Measurements from ENCODE around the gene DNMT1. TPM values are rescaled to one million over a fixed set of nuclear protein-coding genes. Genes with fewer than 3 reads are reported as not detected.

The DNMT1 gene
- total RNA-seq, 1 experiment from 2014 or later, result 210 TPM

DNA sequence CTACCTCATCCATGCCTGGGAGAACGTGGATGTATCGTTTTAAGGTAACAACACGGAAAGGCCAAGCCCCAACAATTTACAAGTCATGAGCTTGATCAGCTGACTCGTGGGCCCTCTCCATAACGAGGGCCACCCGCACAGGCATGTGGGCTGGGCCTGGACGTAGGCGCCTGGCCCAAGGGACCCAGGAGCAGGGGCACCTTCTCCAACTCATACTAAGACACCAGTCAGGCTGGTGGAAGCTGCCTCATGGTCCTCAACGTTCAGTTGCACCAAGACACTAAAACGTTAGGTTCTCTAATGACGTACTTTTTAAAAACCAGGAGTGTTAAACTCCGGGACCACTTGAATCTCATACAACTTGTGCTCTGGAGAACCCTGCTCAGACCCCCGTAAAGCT is 53.3 kb downstream of the DNMT1 start (continued):
- TF ChIP-seq, protein P1, sequence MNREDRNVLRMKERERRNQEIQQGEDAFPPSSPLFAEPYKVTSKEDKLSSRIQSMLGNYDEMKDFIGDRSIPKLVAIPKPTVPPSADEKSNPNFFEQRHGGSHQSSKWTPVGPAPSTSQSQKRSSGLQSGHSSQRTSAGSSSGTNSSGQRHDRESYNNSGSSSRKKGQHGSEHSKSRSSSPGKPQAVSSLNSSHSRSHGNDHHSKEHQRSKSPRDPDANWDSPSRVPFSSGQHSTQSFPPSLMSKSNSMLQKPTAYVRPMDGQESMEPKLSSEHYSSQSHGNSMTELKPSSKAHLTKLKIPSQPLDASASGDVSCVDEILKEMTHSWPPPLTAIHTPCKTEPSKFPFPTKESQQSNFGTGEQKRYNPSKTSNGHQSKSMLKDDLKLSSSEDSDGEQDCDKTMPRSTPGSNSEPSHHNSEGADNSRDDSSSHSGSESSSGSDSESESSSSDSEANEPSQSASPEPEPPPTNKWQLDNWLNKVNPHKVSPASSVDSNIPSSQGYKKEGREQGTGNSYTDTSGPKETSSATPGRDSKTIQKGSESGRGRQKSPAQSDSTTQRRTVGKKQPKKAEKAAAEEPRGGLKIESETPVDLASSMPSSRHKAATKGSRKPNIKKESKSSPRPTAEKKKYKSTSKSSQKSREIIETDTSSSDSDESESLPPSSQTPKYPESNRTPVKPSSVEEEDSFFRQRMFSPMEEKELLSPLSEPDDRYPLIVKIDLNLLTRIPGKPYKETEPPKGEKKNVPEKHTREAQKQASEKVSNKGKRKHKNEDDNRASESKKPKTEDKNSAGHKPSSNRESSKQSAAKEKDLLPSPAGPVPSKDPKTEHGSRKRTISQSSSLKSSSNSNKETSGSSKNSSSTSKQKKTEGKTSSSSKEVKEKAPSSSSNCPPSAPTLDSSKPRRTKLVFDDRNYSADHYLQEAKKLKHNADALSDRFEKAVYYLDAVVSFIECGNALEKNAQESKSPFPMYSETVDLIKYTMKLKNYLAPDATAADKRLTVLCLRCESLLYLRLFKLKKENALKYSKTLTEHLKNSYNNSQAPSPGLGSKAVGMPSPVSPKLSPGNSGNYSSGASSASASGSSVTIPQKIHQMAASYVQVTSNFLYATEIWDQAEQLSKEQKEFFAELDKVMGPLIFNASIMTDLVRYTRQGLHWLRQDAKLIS (CRISPR knock-in tag; IDR thresholded peaks at IDR 0.05; ENCODE audit: borderline replicate concordance), result no peak
- no peak for TF ChIP-seq OVOL2 (CRISPR knock-in tag; IDR thresholded peaks at IDR 0.05; ENCODE audit: borderline replicate concordance)
- TF ChIP-seq, protein P2, sequence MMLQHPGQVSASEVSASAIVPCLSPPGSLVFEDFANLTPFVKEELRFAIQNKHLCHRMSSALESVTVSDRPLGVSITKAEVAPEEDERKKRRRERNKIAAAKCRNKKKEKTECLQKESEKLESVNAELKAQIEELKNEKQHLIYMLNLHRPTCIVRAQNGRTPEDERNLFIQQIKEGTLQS (CRISPR knock-in tag; conservative IDR thresholded peaks at IDR 0.05), result no peak
- no peak for TF ChIP-seq CREM (CRISPR knock-in tag; IDR thresholded peaks at IDR 0.05)
- TF ChIP-seq, protein P3, sequence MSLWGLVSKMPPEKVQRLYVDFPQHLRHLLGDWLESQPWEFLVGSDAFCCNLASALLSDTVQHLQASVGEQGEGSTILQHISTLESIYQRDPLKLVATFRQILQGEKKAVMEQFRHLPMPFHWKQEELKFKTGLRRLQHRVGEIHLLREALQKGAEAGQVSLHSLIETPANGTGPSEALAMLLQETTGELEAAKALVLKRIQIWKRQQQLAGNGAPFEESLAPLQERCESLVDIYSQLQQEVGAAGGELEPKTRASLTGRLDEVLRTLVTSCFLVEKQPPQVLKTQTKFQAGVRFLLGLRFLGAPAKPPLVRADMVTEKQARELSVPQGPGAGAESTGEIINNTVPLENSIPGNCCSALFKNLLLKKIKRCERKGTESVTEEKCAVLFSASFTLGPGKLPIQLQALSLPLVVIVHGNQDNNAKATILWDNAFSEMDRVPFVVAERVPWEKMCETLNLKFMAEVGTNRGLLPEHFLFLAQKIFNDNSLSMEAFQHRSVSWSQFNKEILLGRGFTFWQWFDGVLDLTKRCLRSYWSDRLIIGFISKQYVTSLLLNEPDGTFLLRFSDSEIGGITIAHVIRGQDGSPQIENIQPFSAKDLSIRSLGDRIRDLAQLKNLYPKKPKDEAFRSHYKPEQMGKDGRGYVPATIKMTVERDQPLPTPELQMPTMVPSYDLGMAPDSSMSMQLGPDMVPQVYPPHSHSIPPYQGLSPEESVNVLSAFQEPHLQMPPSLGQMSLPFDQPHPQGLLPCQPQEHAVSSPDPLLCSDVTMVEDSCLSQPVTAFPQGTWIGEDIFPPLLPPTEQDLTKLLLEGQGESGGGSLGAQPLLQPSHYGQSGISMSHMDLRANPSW (CRISPR knock-in tag; conservative IDR thresholded peaks at IDR 0.05; ENCODE audit: low read depth), result no peak

DNA sequence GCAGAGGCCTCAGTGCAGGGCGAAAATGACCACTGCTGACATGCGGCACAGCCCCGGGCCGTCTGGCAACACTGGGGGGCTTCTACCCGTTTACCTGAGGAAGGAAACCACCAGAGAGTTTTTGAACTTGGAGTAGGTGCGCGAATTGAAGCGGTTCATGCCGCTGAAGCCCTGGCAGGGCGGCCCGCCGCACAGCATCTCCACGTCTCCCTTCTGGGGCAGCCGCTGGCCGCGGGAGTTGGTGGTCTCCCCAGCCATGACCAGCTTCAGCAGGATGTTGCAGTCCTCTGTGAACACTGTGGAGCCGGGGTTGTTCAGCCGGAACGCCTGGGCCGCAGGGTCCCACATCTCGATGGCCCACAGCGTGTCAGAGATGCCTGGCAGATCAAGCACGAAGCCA is 54.8 kb downstream of the DNMT1 start:
- ChIA-PET POLR2A (no interaction called here), CTCF (interaction anchor here (0.9 kb wide), 1 partner anchor 110 kb away, joined by 3 read pairs; no protein-coding TSS in a partner anchor)
- Mint-ChIP-seq H3K4me3 (no peak overlapping the region), H3K27ac (no peak overlapping the region), H3K9me3 (no peaks in the 10 kb centered on the region), H3K27me3 (ENCODE audit: low read depth) (no peaks in the 10 kb centered on the region), H3K4me1 (no peaks in the 10 kb centered on the region), H3K36me3 (peaks cover 66% of the 10 kb centered on the region)
- TF ChIP-seq GRHL2 (CRISPR knock-in tag; IDR thresholded peaks at IDR 0.05; ENCODE audit: insufficient replicate concordance, severe bottlenecking), result no peak
- TF ChIP-seq, protein P4, sequence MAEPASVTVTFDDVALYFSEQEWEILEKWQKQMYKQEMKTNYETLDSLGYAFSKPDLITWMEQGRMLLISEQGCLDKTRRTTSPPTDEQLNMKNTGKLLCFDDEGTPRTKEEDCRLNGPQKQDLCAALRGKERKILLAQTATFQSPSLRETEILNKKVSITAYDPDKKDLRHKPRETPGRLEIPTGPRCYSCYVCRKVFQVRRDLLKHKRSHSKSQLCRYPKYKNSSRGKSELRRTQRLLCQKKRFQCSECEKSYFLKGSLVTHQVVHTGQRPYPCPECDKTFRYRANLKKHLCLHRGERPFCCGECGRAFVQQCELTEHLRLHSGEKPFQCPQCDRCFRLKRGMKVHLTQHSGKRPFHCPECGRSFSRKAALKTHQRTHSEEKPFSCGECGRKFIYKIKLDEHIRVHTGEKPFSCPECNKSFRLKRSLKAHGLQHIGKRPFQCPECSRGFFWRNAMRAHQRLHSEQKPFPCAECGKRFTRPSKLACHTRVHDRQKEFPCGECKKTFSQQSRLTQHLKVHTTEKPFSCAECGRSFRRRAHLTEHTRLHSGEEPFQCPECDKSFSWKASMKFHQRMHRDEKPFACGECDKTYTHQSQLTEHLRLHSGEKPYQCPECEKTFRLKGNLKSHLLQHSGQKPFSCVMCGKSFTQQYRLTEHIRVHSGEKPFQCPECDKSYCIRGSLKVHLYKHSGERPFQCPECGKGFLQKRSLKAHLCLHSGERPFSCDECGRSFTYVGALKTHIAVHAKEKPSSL (CRISPR knock-in tag; conservative IDR thresholded peaks at IDR 0.05), result no peak
- no peak for TF ChIP-seq TEAD4 (CRISPR knock-in tag; IDR thresholded peaks at IDR 0.05)
- TF ChIP-seq NFYB (CRISPR knock-in tag; conservative IDR thresholded peaks at IDR 0.05; ENCODE audit: low read depth), result no peak
- ATAC-seq (no peak), DNase-seq (ENCODE audit: low spot score) (no peak)

DNA sequence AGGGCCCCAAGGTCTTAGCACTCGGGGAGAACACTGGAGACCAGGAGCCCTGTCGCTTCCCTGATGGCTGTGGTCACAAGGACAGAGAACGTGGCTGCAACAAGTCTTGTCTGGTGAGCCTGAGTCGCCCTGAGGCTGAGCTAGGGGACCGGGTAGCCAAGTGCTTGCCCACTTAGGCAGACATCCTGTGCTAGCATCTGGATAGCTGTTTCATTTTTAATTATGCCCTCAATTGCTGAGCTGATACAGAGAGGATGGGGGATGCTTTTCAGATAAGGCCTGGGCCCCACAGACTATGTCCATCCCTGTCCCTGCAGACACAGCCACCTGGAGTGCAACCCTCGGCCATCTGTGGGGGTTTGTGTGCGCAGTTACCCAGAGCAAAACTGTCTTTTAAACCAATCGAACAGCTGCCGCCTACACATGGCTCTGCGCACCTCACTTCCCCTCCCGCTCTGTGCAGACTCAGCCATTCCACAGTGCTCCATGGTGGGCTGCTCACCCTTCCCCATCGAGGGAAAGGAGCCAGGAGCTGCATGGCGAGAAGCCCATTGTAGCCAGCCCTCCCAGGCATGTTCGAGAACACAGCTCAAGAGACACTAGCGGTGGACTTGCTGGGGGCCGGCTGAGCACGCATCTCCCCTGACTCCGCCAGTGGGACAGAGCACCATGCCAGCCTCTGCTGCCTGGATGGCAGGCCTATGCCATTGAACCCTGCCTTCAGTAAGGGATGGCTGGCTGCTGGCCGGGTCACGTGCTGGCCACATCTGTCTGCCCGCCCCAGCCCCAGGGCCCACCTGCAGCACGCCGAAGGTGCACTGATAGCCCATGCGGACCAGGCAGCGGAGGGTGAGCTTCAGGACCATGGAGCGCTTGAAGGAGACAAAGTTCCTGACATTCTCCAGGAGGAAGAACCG is 55.6 kb downstream of the DNMT1 start:
- ChIA-PET CTCF (interaction anchor here (0.9 kb wide), 1 partner anchor 111 kb away, joined by 3 read pairs; no protein-coding TSS in a partner anchor), POLR2A (no interaction called here)
- H3K4me3 Mint-ChIP-seq, result no peak overlapping the region
- H3K27me3 Mint-ChIP-seq (ENCODE audit: low read depth), result no peaks in the 10 kb centered on the region
- H3K4me1 Mint-ChIP-seq, result no peaks in the 10 kb centered on the region
- H3K27ac Mint-ChIP-seq, result no peak overlapping the region
- DNase-seq (ENCODE audit: low spot score) (no peak), ATAC-seq (no peak)
- no peaks in the 10 kb centered on the region for H3K9me3 Mint-ChIP-seq
- peaks cover 61% of the 10 kb centered on the region for H3K36me3 Mint-ChIP-seq
- TF ChIP-seq, protein P5, sequence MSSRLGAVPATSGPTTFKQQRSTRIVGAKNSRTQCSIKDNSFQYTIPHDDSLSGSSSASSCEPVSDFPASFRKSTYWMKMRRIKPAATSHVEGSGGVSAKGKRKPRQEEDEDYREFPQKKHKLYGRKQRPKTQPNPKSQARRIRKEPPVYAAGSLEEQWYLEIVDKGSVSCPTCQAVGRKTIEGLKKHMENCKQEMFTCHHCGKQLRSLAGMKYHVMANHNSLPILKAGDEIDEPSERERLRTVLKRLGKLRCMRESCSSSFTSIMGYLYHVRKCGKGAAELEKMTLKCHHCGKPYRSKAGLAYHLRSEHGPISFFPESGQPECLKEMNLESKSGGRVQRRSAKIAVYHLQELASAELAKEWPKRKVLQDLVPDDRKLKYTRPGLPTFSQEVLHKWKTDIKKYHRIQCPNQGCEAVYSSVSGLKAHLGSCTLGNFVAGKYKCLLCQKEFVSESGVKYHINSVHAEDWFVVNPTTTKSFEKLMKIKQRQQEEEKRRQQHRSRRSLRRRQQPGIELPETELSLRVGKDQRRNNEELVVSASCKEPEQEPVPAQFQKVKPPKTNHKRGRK (CRISPR knock-in tag; IDR thresholded peaks at IDR 0.05; ENCODE audit: borderline replicate concordance), result no peak
- TF ChIP-seq ZNF121 (CRISPR knock-in tag; IDR thresholded peaks at IDR 0.05), result no peak
- no peak for TF ChIP-seq NFATC4 (CRISPR knock-in tag; IDR thresholded peaks at IDR 0.05)
- TF ChIP-seq, protein P6, sequence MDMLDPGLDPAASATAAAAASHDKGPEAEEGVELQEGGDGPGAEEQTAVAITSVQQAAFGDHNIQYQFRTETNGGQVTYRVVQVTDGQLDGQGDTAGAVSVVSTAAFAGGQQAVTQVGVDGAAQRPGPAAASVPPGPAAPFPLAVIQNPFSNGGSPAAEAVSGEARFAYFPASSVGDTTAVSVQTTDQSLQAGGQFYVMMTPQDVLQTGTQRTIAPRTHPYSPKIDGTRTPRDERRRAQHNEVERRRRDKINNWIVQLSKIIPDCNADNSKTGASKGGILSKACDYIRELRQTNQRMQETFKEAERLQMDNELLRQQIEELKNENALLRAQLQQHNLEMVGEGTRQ (CRISPR knock-in tag; IDR thresholded peaks at IDR 0.05), result no peak
- TF ChIP-seq NR1H2 (CRISPR knock-in tag; IDR thresholded peaks at IDR 0.05), result no peak
- TF ChIP-seq GTF2I (CRISPR knock-in tag; conservative IDR thresholded peaks at IDR 0.05), result no peak
- no peak for TF ChIP-seq CREB1 (CRISPR knock-in tag; IDR thresholded peaks at IDR 0.05)
- no peak for TF ChIP-seq JUN (CRISPR knock-in tag; IDR thresholded peaks at IDR 0.05)
- no peak for TF ChIP-seq ZBTB21 (CRISPR knock-in tag; IDR thresholded peaks at IDR 0.05; ENCODE audit: borderline replicate concordance)

Data from WTC11 (cell line).